ENCODE measurements around the gene TEDDM1.

- TF ChIP-seq CTCF (IDR thresholded peaks at IDR 0.05) (no peak), POLR2A (IDR thresholded peaks at IDR 0.05) (no peak)
Observed at GRCh38 chr1:182410620-182411273, 10.3 kb upstream of the TEDDM1 start.
